K562 (cell line): ENCODE data around the gene MYOM3. TPM values are rescaled to one million over a fixed set of nuclear protein-coding genes. Genes with fewer than 3 reads are reported as not detected.

ENCODE experiments used
- ATAC-seq: fragments of 200-7000 bp; cut with Tn5 transposase; 3 replicates; pipeline ENCODE4 v1.9.1; 2020; ENCODE audit warnings: moderate library complexity
- BruUV-seq: library from RNA; stranded (reverse); fragments of 400-500 nt; replicated peaks from 2 replicates; lab custom pipeline; 2021; lab: Mats Ljungman, UMichigan
- CTCF ChIA-PET: fragments of 300-600 bp; formaldehyde crosslinking; extraction: SDS; loops from one replicate; lab custom pipeline; 2021; ENCODE audit warnings: low intra/inter-chr PET ratio; lab: Yijun Ruan, JAX
- POLR2A ChIA-PET: fragments of 300-600, 350-650 bp; sonication (Branson Sonifier 250); formaldehyde crosslinking; extraction: SDS; loops from one replicate; lab custom pipeline; 2021; ENCODE audit warnings: antibody characterized with exemption, inconsistent platforms; lab: Yijun Ruan, JAX
- DNase-seq, 4 experiments: peaks; one replicate each; pipeline versions ENCODE4 v3.0.0 to v3.0.0-alpha.2; 2011 to 2018; ENCODE audit warnings: low spot score in 3 of 4, mixed read lengths in 3 of 4; ENCODE audit errors: extremely low read depth in 1 of 4
- FAIRE-seq: peaks from 2 replicates; lab custom pipeline; 2011; peaks lifted over from hg19 to GRCh38; lab: Jason Lieb, UNC
- H2AFZ ChIP-seq: 2 replicates; pipeline ENCODE4 v1.6.0; 2011; ENCODE audit warnings: low read depth, low read length, control low read depth, inconsistent platforms
- H3K27ac ChIP-seq: fragments of 200-600 bp; 3 replicates; pipeline ENCODE4 v1.8.0; 2011; ENCODE audit warnings: low read depth, mild to moderate bottlenecking, control low read depth, inconsistent platforms, low read length, moderate library complexity, mixed read lengths; ENCODE audit errors: extremely low read depth
- H3K27me3 ChIP-seq, 2 experiments: fragments of 300-600 bp in 1 of 2; 2 replicates in 1 of 2; 3 replicates in 1 of 2; pipeline versions ENCODE4 v1.6.0 to v1.8.0; 2011; ENCODE audit warnings: inconsistent platforms in 2 of 2, low read length in 2 of 2, mild to moderate bottlenecking in 1 of 2, mixed read lengths in 1 of 2, moderate library complexity in 1 of 2; ENCODE audit not compliant: control insufficient read depth in 2 of 2, insufficient read depth in 2 of 2
- H3K36me3 ChIP-seq: fragments of 300-600 bp; 3 replicates; pipeline ENCODE4 v1.8.0; 2011; ENCODE audit warnings: mild to moderate bottlenecking, low read length, inconsistent platforms; ENCODE audit not compliant: control insufficient read depth, insufficient read depth
- H3K4me1 ChIP-seq, 2 experiments: fragments of 200-600 bp in 1 of 2; replicated peaks in 1 of 2; 2 replicates in 1 of 2; 3 replicates in 1 of 2; pipeline versions ENCODE4 v1.5.1 to v1.8.0; 2011; ENCODE audit warnings: inconsistent platforms in 2 of 2, low read length in 2 of 2, mild to moderate bottlenecking in 1 of 2, mixed read lengths in 1 of 2, moderate library complexity in 1 of 2; ENCODE audit not compliant: control insufficient read depth in 2 of 2, insufficient read depth in 2 of 2
- H3K4me2 ChIP-seq: 2 replicates; pipeline ENCODE4 v1.6.1; 2011; ENCODE audit warnings: low read length, control low read depth, inconsistent platforms, mixed read lengths; ENCODE audit not compliant: insufficient read depth
- H3K4me3 ChIP-seq: fragments of 200-600 bp; sonication (generic), shearing (Covaris generic); 2 replicates; pipeline ENCODE4 v1.5.1; 2016; ENCODE audit warnings: control low read depth, inconsistent platforms
- H3K79me2 ChIP-seq: fragments of 200-600 bp; 3 replicates; pipeline ENCODE4 v1.8.0; 2011; ENCODE audit warnings: low read length, inconsistent platforms; ENCODE audit not compliant: control insufficient read depth, insufficient read depth
- H3K9ac ChIP-seq, 2 experiments: 2 replicates each; pipeline versions ENCODE4 v1.6.0 to v1.6.1; 2011; ENCODE audit warnings: low read depth in 2 of 2, low read length in 2 of 2, control low read depth in 1 of 2, inconsistent platforms in 1 of 2, mild to moderate bottlenecking in 1 of 2, mixed read lengths in 1 of 2; ENCODE audit not compliant: insufficient read depth in 1 of 2
- H3K9me1 ChIP-seq: one replicate; pipeline ENCODE4 v1.6.0; 2011; ENCODE audit warnings: inconsistent platforms, mild to moderate bottlenecking, low read length, moderate library complexity; ENCODE audit not compliant: control insufficient read depth, insufficient read depth
- H3K9me3 ChIP-seq: replicated peaks from 2 replicates; pipeline ENCODE4 v1.5.1; 2011; ENCODE audit warnings: low read depth, low read length, inconsistent platforms; ENCODE audit not compliant: control insufficient read depth, insufficient read depth
- H4K20me1 ChIP-seq: replicated peaks from 2 replicates; pipeline ENCODE4 v1.6.1; 2011; ENCODE audit warnings: low read length, inconsistent platforms, mixed read lengths; ENCODE audit not compliant: control insufficient read depth, insufficient read depth
- CGGBP1 ChIP-seq: fragments of 250-450 bp; sonication (Bioruptor Pico); IDR thresholded peaks from 2 replicates; pipeline ENCODE4 v1.9.0; 2021; ENCODE audit warnings: mild to moderate bottlenecking
- ZNF282 ChIP-seq: sonication (generic); formaldehyde crosslinking; IDR thresholded peaks from 2 replicates; pipeline ENCODE4 v1.8.1; 2023; ENCODE audit warnings: missing genetic modification reagents
- WGBS: fragments of 100-300 bp; shearing (Covaris generic); methylation state at CpG from one replicate; pipeline ENCODE4 v1.1.6; 2016; ENCODE audit warnings: low coverage, mixed read lengths; ENCODE audit not compliant: insufficient coverage; ENCODE audit errors: missing lambda C conversion rate; 5-methylcytosine and 5-hydroxymethylcytosine counted together
- in situ Hi-C: fragments of 300-500 bp; cut with MboI; formaldehyde crosslinking; loops from 4 replicates; pipeline ENCODE4 v1.15.0; 2018; ENCODE audit warnings: inconsistent platforms, mixed read lengths
- intact Hi-C: fragments of 100-400 bp; cut with micrococcal nuclease; formaldehyde crosslinking; loops from 2 replicates; pipeline ENCODE4 v1.14.2; 2022
- polyA plus RNA-seq, 8 experiments: library from polyadenylated mRNA; depleted of rRNA in 4 of 8; stranded (reverse) in 5 of 8; unstranded in 3 of 8; fragments of >200 nt; fragmentation: Nextera tagmentation in 2 of 8; fragmentation: Illumina TruSeq in 1 of 8; extraction: Ambion mirVana in 2 of 8; extraction: Trizol in 1 of 8; gene quantifications; 2 replicates each; pipeline versions ENCODE4 v1.2.1 to v1.2.3, GENCODE V29; 2011 to 2014; ENCODE audit warnings: inconsistent platforms in 1 of 8, missing spikeins in 1 of 8
- total RNA-seq, 7 experiments: library from RNA; depleted of rRNA in 6 of 7; stranded (reverse); fragments of >200 nt in 6 of 7; fragmentation: Illumina TruSeq in 2 of 7; extraction: Trizol in 2 of 7; gene quantifications; 2 replicates each; pipeline versions ENCODE4 v1.2.1 to v1.2.3, GENCODE V29; 2011 to 2021; ENCODE audit warnings: low replicate concordance in 1 of 7
- TF ChIP-seq, protein P1 (sequence below): fragments of 250-450 bp; sonication (Bioruptor Pico); IDR thresholded peaks from 2 replicates; pipeline ENCODE4 v1.5.0; 2020; ENCODE audit warnings: mild to moderate bottlenecking

MYOM3 gene
- total and polyA plus RNA-seq, 9 of the 15 experiments (the other 6 are each of a cell fraction or from before 2014, with no cell fraction given), result 0.01 TPM; not detected in 8

DNA sequence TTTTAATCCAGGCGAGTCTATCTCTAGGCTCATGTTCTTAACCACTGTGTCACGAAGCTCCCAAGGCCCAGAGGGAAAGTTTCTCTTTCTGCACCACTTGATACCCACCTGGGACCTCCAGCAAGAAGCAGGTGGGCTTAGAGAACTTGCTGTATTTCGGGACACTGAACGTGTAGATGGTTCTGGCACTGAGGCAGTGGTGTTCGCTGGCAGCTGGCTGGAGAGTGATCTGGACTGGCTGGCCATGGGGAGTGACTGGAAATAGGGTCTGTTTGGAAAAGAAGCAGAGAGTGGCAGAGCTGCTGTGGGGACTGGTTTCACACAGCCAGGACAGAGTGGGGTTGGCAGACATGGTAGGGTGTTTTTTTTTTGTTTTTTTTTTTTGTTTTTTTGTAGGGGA is 47.4 kb upstream of the MYOM3 start:
- H3K9ac ChIP-seq, result no peak overlapping the region
- DNase-seq, result no peak
- WGBS, result 0% methylated on average over 5 of the region's 5 CpGs
- no peaks in the 10 kb centered on the region for H3K36me3 ChIP-seq
- in situ Hi-C loops (no loop called here), intact Hi-C loops (no loop called here)
- H3K9me1 ChIP-seq, result no peaks in the 10 kb centered on the region
- H2AFZ ChIP-seq, result no peak overlapping the region
- no peaks in the 10 kb centered on the region for H3K4me1 ChIP-seq
- TF ChIP-seq, protein P1, sequence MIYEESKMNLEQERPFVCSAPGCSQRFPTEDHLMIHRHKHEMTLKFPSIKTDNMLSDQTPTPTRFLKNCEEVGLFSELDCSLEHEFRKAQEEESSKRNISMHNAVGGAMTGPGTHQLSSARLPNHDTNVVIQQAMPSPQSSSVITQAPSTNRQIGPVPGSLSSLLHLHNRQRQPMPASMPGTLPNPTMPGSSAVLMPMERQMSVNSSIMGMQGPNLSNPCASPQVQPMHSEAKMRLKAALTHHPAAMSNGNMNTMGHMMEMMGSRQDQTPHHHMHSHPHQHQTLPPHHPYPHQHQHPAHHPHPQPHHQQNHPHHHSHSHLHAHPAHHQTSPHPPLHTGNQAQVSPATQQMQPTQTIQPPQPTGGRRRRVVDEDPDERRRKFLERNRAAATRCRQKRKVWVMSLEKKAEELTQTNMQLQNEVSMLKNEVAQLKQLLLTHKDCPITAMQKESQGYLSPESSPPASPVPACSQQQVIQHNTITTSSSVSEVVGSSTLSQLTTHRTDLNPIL (CRISPR knock-in tag), result no peak
- no peak for TF ChIP-seq CGGBP1 (CRISPR knock-in tag)
- TF ChIP-seq ZNF282 (CRISPR knock-in tag), result no peak
- H3K27ac ChIP-seq, result no peak overlapping the region
- H3K4me3 ChIP-seq, result no peak overlapping the region
- no peaks in the 10 kb centered on the region for H3K9me3 ChIP-seq
- H4K20me1 ChIP-seq, result 0 out of 2 replicates have a peak, but pooled peaks cover 8% of the 10 kb centered on the region
- H3K79me2 ChIP-seq, result no peaks in the 10 kb centered on the region
- ChIA-PET CTCF (no interaction called here), POLR2A (interaction anchor here (0.6 to 0.7 kb wide), 2 partner anchors 9 to 1873 kb away, joined by 3 to 4 read pairs; no protein-coding TSS in a partner anchor)
- no peak for ATAC-seq
- peaks cover 54 to 88% of the 10 kb centered on the region in 2 experiments for H3K27me3 ChIP-seq
- FAIRE-seq, result no peak
- BruUV-seq, result no TSS peak
- no peak overlapping the region for H3K4me2 ChIP-seq
